H9 (cell line): ENCODE data around the gene CEBPG. TPM values are rescaled to one million over a fixed set of nuclear protein-coding genes. Genes with fewer than 3 reads are reported as not detected.

Experiments used
- DNase-seq: peaks from one replicate; pipeline ENCODE4 v3.0.0-alpha.2; 2017
- H2AFZ ChIP-seq: one replicate; pipeline ENCODE4 v1.6.1; 2013; ENCODE audit warnings: mild to moderate bottlenecking, low read length, control low read depth, moderate library complexity
- H2AK5ac ChIP-seq: 2 replicates; pipeline ENCODE4 v1.6.1; 2013; ENCODE audit warnings: low read length, control low read depth, mixed read lengths; ENCODE audit not compliant: insufficient read length
- H2BK120ac ChIP-seq: one replicate; pipeline ENCODE4 v1.6.1; 2013; ENCODE audit warnings: low read depth, mild to moderate bottlenecking, low read length, control low read depth, inconsistent platforms; ENCODE audit not compliant: poor library complexity, severe bottlenecking
- H2BK12ac ChIP-seq: 2 replicates; pipeline ENCODE4 v1.6.1; 2013; ENCODE audit warnings: low read length, control low read depth, mixed read lengths, low read depth; ENCODE audit not compliant: insufficient read length
- H2BK15ac ChIP-seq: 2 replicates; pipeline ENCODE4 v1.6.1; 2013; ENCODE audit warnings: low read depth, low read length, control low read depth
- H2BK20ac ChIP-seq: one replicate; pipeline ENCODE4 v1.6.1; 2013; ENCODE audit warnings: low read depth, mild to moderate bottlenecking, low read length, control low read depth, inconsistent platforms; ENCODE audit not compliant: poor library complexity, severe bottlenecking
- H2BK5ac ChIP-seq: 2 replicates; pipeline ENCODE4 v1.6.1; 2013; ENCODE audit warnings: low read length, control low read depth, mixed read lengths; ENCODE audit not compliant: insufficient read length
- H3K14ac ChIP-seq: 2 replicates; pipeline ENCODE4 v1.6.1; 2013; ENCODE audit warnings: low read length, control low read depth; ENCODE audit not compliant: insufficient read depth
- H3K18ac ChIP-seq: 2 replicates; pipeline ENCODE4 v1.6.1; 2013; ENCODE audit warnings: low read depth, mild to moderate bottlenecking, mixed read lengths, low read length, control low read depth; ENCODE audit not compliant: insufficient read length
- H3K23ac ChIP-seq: 2 replicates; pipeline ENCODE4 v1.6.1; 2013; ENCODE audit warnings: low read length, control low read depth, mixed read lengths, low read depth; ENCODE audit not compliant: insufficient read length
- H3K23me2 ChIP-seq: 2 replicates; pipeline ENCODE4 v1.6.1; 2013; ENCODE audit warnings: low read depth, mild to moderate bottlenecking, mixed read lengths, low read length, control low read depth; ENCODE audit not compliant: insufficient read length, poor library complexity, severe bottlenecking
- H3K27ac ChIP-seq: 2 replicates; pipeline ENCODE4 v1.5.1; 2013; ENCODE audit warnings: low read length, control low read depth, mixed read lengths, low read depth; ENCODE audit not compliant: insufficient read length
- H3K27me3 ChIP-seq: 2 replicates; pipeline ENCODE4 v1.6.1; 2013; ENCODE audit warnings: low read length, control low read depth, inconsistent platforms; ENCODE audit not compliant: insufficient read depth
- H3K4ac ChIP-seq: 2 replicates; pipeline ENCODE4 v1.6.1; 2013; ENCODE audit warnings: low read depth, mild to moderate bottlenecking, control low read depth, inconsistent platforms, low read length, moderate library complexity
- H3K4me1 ChIP-seq: 2 replicates; pipeline ENCODE4 v1.6.1; 2013; ENCODE audit warnings: low read length, control low read depth, inconsistent platforms; ENCODE audit not compliant: insufficient read depth
- H3K4me2 ChIP-seq: 2 replicates; pipeline ENCODE4 v1.6.1; 2013; ENCODE audit warnings: low read length, control low read depth, mixed read lengths; ENCODE audit not compliant: insufficient read length, insufficient read depth
- H3K56ac ChIP-seq: 2 replicates; pipeline ENCODE4 v1.6.1; 2013; ENCODE audit warnings: low read depth, mild to moderate bottlenecking, mixed read lengths, low read length, control low read depth; ENCODE audit not compliant: insufficient read length
- H3K79me1 ChIP-seq: 2 replicates; pipeline ENCODE4 v1.6.1; 2013; ENCODE audit warnings: low read depth, mild to moderate bottlenecking, moderate library complexity, low read length, control low read depth, inconsistent platforms; ENCODE audit not compliant: insufficient read depth, poor library complexity, severe bottlenecking
- H3K79me2 ChIP-seq: 2 replicates; pipeline ENCODE4 v1.6.1; 2013; ENCODE audit warnings: low read length, control low read depth, inconsistent platforms; ENCODE audit not compliant: insufficient read depth
- H3K9ac ChIP-seq: 2 replicates; pipeline ENCODE4 v1.6.1; 2013; ENCODE audit warnings: low read length, control low read depth, mixed read lengths; ENCODE audit not compliant: insufficient read length; ENCODE audit errors: extremely low read depth
- H3K9me3 ChIP-seq: one replicate; pipeline ENCODE4 v1.6.1; 2013; ENCODE audit warnings: low read depth, low read length, inconsistent platforms; ENCODE audit not compliant: control insufficient read depth
- H3T11ph ChIP-seq: one replicate; pipeline ENCODE4 v1.6.1; 2013; ENCODE audit warnings: mild to moderate bottlenecking, low read length, control low read depth, inconsistent platforms
- H4K20me1 ChIP-seq: one replicate; pipeline ENCODE4 v1.6.1; 2013; ENCODE audit not compliant: control insufficient read depth, insufficient read length, insufficient read depth
- H4K5ac ChIP-seq: 2 replicates; pipeline ENCODE4 v1.6.1; 2013; ENCODE audit warnings: low read depth, mild to moderate bottlenecking, mixed read lengths, low read length, control low read depth; ENCODE audit not compliant: insufficient read length
- H4K8ac ChIP-seq: replicated peaks from 2 replicates; pipeline ENCODE4 v1.6.1; 2013; ENCODE audit warnings: low read length, control low read depth, mixed read lengths, low read depth; ENCODE audit not compliant: insufficient read length
- H4K91ac ChIP-seq: 2 replicates; pipeline ENCODE4 v1.6.1; 2013; ENCODE audit warnings: low read depth, mild to moderate bottlenecking, moderate library complexity, mixed read lengths, low read length, control low read depth; ENCODE audit not compliant: insufficient read length
- H3K27ac Mint-ChIP-seq, 3 experiments: 2 replicates in 2 of 3; 3 replicates in 1 of 3; pipeline ENCODE4 v1.8.0; 2020 to 2021; ENCODE audit warnings: mixed read lengths in 3 of 3, mild to moderate bottlenecking in 1 of 3, moderate library complexity in 1 of 3
- H3K27me3 Mint-ChIP-seq: 2 replicates; pipeline ENCODE4 v1.8.0; 2021; ENCODE audit warnings: low read depth, mild to moderate bottlenecking, moderate library complexity, mixed read lengths
- H3K36me3 Mint-ChIP-seq, 3 experiments: 2 replicates in 2 of 3; 3 replicates in 1 of 3; pipeline ENCODE4 v1.8.0; 2020 to 2021; ENCODE audit warnings: low read depth in 3 of 3, mixed read lengths in 3 of 3; ENCODE audit not compliant: insufficient read depth in 1 of 3
- H3K4me1 Mint-ChIP-seq, 2 experiments: 2 replicates each; pipeline ENCODE4 v1.8.0; 2020; ENCODE audit warnings: mixed read lengths in 2 of 2
- H3K4me3 Mint-ChIP-seq, 2 experiments: 2 replicates in 1 of 2; 3 replicates in 1 of 2; pipeline ENCODE4 v1.8.0; 2020 to 2021; ENCODE audit warnings: mild to moderate bottlenecking in 2 of 2, mixed read lengths in 2 of 2, moderate library complexity in 1 of 2
- H3K9me3 Mint-ChIP-seq, 2 experiments: 2 replicates in 1 of 2; 3 replicates in 1 of 2; pipeline ENCODE4 v1.8.0; 2020; ENCODE audit warnings: mild to moderate bottlenecking in 2 of 2, mixed read lengths in 2 of 2, moderate library complexity in 1 of 2
- CTCF ChIP-seq: fragments of 200-600 bp; sonication (generic); conservative IDR thresholded peaks from 3 replicates; pipeline ENCODE4 v1.8.0; 2021; ENCODE audit warnings: antibody characterized with exemption, mild to moderate bottlenecking
- WGBS: extraction: QIAGEN DNeasy Blood & Tissue Kit; methylation state at CpG from one replicate; pipeline ENCODE4 v1.1.7; 2013; ENCODE audit warnings: missing lambda C conversion rate, low lambda C conversion rate, mixed read lengths; ENCODE audit not compliant: insufficient read length; ENCODE audit errors: extremely low coverage; 5-methylcytosine and 5-hydroxymethylcytosine counted together
- total RNA-seq: library from RNA; stranded (reverse); gene quantifications from 2 replicates; pipeline ENCODE4 v1.2.1, GENCODE V29; 2021

Gene CEBPG
- total RNA-seq, 1 experiment from 2014 or later = 33.7 TPM

- Histone ChIP-seq H3K18ac (no peak overlapping the region), H3K79me2 (no peaks in the 10 kb centered on the region), H3K56ac (no peak overlapping the region), H3K27me3 (no peaks in the 10 kb centered on the region), H4K8ac (no peak overlapping the region), H3K79me1 (no peaks in the 10 kb centered on the region), H3K4ac (no peak overlapping the region), H3K14ac (no peak overlapping the region), H3K23me2 (no peaks in the 10 kb centered on the region), H2BK5ac (no peak overlapping the region), H3K4me2 (no peak overlapping the region), H4K20me1 (no peaks in the 10 kb centered on the region), H2BK15ac (no peak overlapping the region), H2AFZ (no peak overlapping the region), H2BK12ac (no peak overlapping the region), H2AK5ac (no peak overlapping the region), H3K27ac (no peak overlapping the region), H3K9me3 (no peaks in the 10 kb centered on the region), H4K5ac (no peak overlapping the region), H3T11ph (no peak overlapping the region), H2BK120ac (no peak overlapping the region), H2BK20ac (no peak overlapping the region), H3K4me1 (no peaks in the 10 kb centered on the region), H4K91ac (no peak overlapping the region), H3K9ac (no peak overlapping the region), H3K23ac (no peak overlapping the region)
- TF ChIP-seq CTCF = no peak
- no peak for DNase-seq
- WGBS = no CpG with 5 or more reads among the region's 25 CpGs
- no peak overlapping the region for H3K4me3 Mint-ChIP-seq
- H3K27ac Mint-ChIP-seq = no peak overlapping the region
- peaks cover 4 to 8% of the 10 kb centered on the region in 2 experiments for H3K4me1 Mint-ChIP-seq
- H3K27me3 Mint-ChIP-seq = no peaks in the 10 kb centered on the region
- H3K9me3 Mint-ChIP-seq = no peaks in the 10 kb centered on the region
- H3K36me3 Mint-ChIP-seq = no peaks in the 10 kb centered on the region; a peak in 1 of 7 replicates
These were observed 40.6 kb downstream of the CEBPG start for GRCh38 chr19:33413868-33414666.
